ENCODE measurements around the gene RTTN.
A peak's percentile ranks its signal among the peaks of the same experiment; 100 is the strongest.
"Not testable (repeated sequence)": the region's sequence is repeated elsewhere in the genome, so short reads cannot be mapped to it uniquely, and the experiment has no call there.

Gene RTTN, protein sequence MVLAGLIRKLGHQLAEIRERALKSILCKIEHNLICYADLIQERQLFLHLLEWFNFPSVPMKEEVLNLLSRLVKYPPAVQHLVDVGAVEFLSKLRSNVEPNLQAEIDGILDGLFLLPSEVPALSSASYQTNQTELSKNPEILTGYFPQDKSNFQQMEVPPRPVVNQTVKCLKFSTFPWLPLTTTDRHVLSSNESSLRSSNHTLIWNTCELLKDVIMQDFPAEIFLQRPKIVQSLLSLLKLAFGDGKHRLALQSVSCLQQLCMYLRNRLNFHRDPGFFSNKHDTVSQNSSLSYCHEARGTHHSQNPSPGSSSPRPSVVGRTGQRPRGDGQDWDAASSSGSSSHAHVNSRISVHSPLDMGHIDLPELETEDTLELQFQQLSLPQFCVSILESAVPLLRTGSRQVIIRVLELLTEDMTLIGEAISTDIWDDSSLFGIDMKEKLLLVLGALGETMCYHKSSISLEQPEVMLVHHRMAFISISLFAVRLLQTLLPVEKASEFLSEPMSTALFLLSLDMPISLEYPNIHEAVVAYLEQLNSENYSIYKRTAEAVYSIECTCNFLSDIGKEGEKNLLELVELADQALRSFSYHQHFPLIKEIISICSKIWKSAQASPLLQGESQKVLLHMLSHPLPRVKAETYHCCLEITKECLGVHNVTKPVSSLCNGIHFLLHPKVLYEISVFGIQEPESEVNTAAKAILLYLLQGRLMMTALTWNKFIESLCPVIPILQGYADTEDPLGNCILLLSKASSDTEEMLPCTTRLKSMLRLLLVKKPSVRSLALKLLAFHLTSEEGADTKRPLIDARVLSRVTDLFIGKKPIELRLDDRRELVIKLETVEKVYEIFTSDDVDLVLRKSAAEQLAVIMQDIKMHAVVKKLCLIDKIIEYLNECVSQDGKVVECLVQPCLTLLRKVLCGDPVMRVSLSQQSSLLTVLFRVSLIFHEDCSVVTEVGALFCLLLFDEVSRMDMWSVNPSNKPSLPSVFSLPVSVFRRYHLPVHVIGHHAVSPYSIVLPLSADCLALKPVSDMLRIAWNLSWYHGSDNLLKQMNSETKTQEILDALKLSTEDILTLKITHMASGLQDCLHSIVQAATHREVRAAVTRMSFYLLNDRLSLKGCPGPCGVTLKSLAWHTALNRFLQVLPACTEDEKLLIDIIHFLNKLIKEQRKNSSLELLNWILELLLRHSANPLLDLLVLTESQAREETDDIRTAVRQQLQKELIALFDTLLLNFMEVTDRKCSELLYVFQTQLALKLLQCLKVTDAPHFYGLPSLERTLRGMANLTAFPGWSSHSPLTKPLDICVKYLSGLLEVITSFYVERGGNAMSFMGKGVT (N-terminal part only)

DNA sequence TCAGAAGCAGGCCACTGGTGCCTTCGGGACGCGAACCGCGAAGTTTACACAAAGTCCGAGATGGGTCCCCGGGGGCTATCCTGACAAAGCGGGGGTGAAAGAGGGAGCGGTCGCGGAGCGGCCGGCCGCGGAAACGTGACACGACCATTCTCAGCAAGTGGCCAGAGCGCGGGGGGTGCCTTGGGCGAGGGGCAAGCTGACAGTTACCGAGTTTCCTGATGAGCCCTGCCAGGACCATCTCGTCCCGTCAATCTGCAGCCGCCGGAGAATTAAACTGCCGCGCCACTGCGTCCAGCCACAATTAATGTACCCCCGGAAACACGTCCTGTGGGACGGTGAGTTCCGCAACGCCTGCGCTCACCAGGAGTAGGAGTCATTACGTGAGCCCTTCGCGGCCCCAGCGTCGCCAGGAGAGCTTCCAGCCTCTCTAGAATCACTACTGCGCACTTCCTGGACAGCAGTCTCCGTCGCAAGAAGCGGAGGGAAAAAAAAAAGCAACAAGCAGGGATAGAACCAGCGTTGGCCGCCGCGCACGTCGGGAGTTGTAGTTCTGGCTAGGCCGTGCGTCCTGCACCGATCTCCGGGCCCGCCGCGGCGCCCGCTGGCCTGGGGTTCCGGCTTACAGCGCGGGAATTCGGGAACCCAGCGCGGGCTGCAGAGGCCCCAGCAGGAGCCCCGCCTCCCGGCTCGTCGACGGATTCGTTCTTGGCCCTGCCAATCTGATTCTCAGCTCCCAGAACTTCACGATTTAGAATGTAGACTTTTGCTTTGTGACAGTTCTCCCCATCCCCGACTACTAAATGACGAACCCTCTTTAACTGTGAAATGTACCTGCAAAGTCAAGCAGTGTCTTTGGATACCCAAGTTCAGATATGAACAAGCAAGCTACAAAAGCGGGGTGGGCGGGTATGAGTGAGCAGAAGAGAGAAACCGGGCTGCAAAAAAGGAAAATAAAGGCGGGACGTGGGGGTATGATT, at the start of gene RTTN:
Gene RTTN (minus strand): TSS at position 267 of the 977 bp plus-strand sequence. CDS start 29 bp downstream, at position 238.
- no peaks in the 10 kb centered on the region for H3K27me3 Mint-ChIP-seq
- H3K4me1 Mint-ChIP-seq = peaks cover 25% of the 10 kb centered on the region
- H3K27ac Mint-ChIP-seq = peak within 1 kb of the TSS; percentile 98 to 99
- peak within 1 kb of the TSS; percentile 95 to 96 for H3K4me3 Mint-ChIP-seq
- ATAC-seq = peak; percentile 96
- DNase-seq = peak; percentile 93 to 95
- H3K9me3 Mint-ChIP-seq = no peaks in the 10 kb centered on the region

DNA sequence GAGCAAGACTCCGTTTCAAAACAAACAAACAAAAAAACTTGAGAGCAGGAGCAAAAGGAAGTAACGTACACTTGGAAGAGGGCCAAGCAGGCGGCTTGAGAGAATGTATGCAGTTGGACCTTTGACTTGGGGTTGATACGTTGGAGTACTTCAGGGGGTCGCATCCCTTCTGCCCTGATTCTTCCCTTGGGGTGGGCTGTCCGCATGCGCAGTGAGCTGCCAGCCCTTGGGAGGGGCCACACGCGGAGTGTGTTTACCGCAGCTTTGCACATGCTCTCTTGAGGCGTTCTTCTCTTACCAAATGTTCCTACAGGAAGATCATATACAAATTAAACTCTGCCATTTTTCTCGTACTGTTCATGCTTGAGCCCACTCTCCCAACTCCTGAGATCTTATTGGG, 45.3 kb upstream of the RTTN start:
- Mint-ChIP-seq H3K9me3 (no peaks in the 10 kb centered on the region), H3K27me3 (peaks cover 6% of the 10 kb centered on the region), H3K4me3 (no peak overlapping the region), H3K4me1 (no peaks in the 10 kb centered on the region), H3K27ac (no peak overlapping the region)
- ATAC-seq (no peak), DNase-seq (no peak)

DNA sequence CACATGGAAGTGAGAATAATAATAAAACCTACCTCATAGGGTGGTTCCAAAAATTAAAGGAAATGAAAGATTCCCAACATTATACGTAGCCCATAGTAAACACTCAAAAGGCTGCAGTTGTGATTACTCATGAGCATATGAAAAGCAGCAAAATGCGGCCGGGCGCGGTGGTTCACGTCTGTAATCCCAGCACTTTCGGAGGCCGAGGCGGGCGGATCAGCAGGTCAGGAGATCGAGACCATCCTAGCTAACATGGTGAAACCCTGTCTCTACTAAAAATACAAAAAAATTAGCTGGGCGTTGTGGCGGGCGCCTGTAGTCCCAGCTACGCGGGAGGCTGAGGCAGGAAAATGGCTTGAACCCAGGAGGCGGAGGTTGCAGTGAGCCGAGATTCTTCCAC, 44.4 kb upstream of the RTTN start:
- not testable (repeated sequence) for ATAC-seq, H3K4me1 Mint-ChIP-seq, H3K4me3 Mint-ChIP-seq, H3K27ac Mint-ChIP-seq, H3K27me3 Mint-ChIP-seq, H3K9me3 Mint-ChIP-seq, DNase-seq

DNA sequence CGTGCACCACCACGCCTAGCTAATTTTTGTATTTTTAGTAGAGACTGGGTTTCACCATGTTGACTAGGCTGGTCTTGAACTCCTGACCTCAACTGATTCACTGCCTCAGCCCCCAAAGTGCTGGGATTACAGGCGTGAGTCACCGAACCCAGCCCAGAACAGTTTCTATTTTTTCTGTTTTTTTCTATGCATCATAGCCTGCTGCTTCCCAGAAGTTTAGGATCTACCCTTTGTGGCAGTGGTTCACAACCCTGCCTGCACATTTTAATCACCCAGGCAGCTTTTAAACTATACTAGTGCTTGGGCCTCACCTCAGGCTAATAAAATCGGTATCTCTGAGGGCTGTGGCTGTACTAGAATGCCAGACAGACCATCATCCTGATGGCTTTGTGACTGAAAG, 43.6 kb upstream of the RTTN start:
- ATAC-seq (no peak), DNase-seq (no peak)
- H3K4me1 Mint-ChIP-seq = no peaks in the 10 kb centered on the region
- H3K4me3 Mint-ChIP-seq = no peak overlapping the region
- H3K9me3 Mint-ChIP-seq = no peaks in the 10 kb centered on the region
- no peak overlapping the region for H3K27ac Mint-ChIP-seq
- H3K27me3 Mint-ChIP-seq = peaks cover 6% of the 10 kb centered on the region

DNA sequence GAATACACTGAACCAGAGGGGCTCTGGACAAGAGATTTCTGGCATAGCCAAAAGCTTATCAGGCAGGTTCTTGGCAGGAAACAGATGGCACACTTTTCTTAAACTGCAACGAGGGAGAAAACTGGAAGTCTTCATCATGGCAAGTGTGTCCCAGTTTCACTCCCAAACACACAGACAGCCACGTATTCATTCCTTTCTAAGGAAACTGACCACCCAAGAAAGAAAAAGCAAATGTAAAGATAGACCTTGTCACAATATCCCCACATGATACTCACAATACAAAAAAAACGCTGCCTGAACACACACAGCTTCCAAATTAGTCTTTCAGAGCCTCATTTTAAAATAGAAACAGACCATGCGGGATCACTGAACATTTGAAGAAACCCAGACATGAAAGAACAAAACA, 40.6 kb upstream of the RTTN start:
- no peak overlapping the region for H3K4me3 Mint-ChIP-seq
- H3K4me1 Mint-ChIP-seq = no peaks in the 10 kb centered on the region
- DNase-seq (no peak), ATAC-seq (no peak)
- no peaks in the 10 kb centered on the region for H3K9me3 Mint-ChIP-seq
- peaks cover 6% of the 10 kb centered on the region for H3K27me3 Mint-ChIP-seq
- no peak overlapping the region for H3K27ac Mint-ChIP-seq

DNA sequence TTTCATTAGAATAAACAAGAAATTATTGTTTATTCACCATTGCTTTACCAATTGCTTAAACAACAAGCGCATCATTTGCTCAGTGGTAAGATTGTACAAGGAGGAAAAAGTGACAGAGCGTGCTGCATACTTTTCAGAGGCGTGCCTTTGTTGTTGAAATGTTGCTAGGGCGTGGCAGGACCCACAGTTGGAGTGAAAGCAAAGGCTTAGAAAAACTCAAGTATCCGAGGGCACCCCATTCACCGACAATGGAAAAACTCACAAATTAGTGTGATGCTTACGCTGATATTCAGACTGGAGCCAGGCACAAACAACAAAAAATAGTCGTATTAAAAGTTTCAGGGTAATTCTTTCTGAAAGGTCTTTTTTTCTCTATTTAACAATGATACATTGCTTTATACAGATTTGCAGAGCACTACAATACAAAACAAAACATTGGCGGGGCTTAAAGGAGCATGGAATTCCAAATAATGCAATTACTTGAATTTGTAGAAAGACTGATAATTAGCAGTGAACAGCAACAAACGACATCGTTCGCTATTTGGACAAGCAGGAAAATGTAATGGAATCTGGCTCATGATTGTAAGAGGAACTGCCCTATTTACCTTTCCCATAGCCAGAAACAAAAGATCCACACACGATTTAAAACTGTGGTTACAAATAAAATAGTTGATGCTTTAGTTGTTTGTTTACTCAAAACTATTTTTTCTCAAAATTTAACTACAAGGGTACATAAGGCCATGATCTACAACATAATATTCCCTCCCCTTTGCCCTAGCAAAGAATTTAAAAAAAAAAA, 37.8 kb upstream of the RTTN start:
- DNase-seq = no peak
- Mint-ChIP-seq H3K9me3 (no peaks in the 10 kb centered on the region), H3K4me1 (no peaks in the 10 kb centered on the region), H3K27ac (no peak overlapping the region), H3K27me3 (peaks cover 6% of the 10 kb centered on the region), H3K4me3 (no peak overlapping the region)
- no peak for ATAC-seq

DNA sequence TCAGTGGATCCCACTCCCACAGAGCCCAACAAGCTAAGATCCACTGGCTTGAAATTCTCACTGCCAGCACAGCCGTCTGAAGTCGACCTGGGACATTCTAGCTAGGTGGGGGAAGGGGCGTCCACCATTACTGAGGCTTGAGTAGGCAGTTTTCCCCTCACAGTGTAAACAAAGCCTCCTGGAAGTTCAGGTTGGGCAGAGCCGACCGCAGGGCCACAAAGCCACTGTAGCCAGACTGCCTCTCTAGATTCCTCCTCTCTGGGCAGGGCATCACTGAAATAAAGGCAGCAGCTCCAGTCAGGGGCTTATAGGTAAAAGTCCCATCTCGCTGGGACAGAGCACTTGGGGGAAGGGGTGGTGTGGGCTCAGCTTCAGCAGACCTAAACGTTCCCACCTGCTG, 31.4 kb upstream of the RTTN start:
- peaks cover 33% of the 10 kb centered on the region for H3K27me3 Mint-ChIP-seq
- not testable (repeated sequence) for H3K4me3 Mint-ChIP-seq, H3K4me1 Mint-ChIP-seq, H3K9me3 Mint-ChIP-seq, DNase-seq, H3K27ac Mint-ChIP-seq, ATAC-seq

DNA sequence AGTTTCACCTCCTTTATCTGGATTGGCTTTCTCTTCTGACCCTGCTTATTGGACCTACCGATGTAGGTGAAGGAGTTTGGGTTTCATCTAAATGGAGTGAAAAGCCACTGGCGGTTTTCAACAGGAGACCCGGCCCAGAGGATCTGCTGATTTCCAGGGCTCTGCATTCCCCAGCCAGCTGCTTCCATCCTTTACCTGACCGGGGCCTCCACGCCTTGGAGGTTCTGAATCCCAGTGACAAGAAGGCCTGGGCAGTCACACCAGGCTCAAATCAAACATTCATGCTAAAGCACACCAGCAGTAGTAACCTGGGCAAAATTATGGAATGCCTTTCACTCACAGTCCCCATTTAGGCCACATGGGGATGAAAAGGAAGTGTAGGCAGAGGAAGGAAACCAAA, 30.0 kb upstream of the RTTN start:
- H3K9me3 Mint-ChIP-seq = peaks cover 0 to 4% of the 10 kb centered on the region in 2 donors
- no peak overlapping the region for H3K27ac Mint-ChIP-seq
- H3K27me3 Mint-ChIP-seq = peaks cover 27% of the 10 kb centered on the region
- ATAC-seq (no peak), DNase-seq (no peak)
- H3K4me3 Mint-ChIP-seq = no peak overlapping the region
- no peaks in the 10 kb centered on the region for H3K4me1 Mint-ChIP-seq

DNA sequence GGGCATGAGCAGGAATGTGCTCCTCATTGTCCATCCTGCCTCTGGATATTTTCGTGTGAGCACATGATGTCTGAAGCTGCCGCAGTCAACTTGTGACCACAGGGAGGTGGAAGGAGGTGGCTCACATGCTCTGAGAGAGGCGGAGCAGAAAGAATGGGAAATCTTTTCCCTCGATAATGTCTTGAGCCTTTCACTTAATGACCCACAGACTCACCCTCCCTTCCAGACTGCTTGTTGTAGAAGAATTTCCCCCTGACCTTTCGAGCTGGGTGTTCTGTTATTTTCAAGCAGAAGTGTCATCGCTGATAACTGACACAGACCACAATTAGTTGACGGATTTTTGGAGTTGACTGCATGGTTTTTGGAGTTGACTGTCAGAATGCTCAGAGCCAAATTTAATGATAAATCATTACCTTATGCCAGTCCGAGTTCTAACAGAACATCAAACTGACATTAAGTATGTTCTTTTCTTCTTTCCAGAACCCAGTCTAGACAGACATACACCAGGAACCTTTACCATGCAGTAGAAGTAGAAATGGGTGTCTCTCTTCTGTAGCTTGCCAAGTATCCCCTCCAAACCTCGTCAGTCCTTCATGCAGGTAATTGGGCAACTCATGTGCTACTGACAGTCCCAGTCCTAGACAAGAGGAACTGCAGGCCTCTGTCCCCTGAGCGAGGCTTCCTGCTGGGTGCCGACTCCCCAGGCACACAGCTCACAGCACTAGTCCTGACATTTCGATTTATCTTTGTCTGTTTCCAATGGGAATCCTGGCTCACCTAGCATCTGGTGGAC, 29.4 kb upstream of the RTTN start:
- Mint-ChIP-seq H3K4me3 (no peak overlapping the region), H3K9me3 (peaks cover 2 to 4% of the 10 kb centered on the region in 2 donors), H3K4me1 (no peaks in the 10 kb centered on the region), H3K27ac (no peak overlapping the region), H3K27me3 (peaks cover 29% of the 10 kb centered on the region)
- ATAC-seq (no peak), DNase-seq (no peak)

DNA sequence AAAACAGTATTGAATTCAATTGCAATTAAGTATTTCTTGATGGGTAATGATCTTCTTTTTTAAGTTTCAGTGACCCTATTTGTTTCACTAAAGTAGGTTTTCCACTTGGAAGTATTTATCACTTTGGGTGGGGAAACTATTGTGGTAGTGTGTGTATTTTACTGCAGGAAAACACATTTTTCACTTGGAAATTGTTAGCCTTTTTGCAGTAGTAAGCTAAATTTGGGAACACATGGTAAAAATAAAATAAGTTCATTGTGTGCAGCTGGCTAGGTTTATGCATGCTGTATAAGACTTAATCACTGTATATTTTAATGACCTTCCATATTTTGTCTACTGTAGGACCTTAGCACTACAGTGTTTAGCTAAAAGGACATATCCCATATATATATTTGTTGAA, 28.5 kb upstream of the RTTN start:
- Mint-ChIP-seq H3K9me3 (peaks cover 7 to 11% of the 10 kb centered on the region in 2 donors), H3K4me1 (no peaks in the 10 kb centered on the region), H3K27me3 (peaks cover 36% of the 10 kb centered on the region), H3K4me3 (no peak overlapping the region), H3K27ac (no peak overlapping the region)
- ATAC-seq (no peak), DNase-seq (no peak)

DNA sequence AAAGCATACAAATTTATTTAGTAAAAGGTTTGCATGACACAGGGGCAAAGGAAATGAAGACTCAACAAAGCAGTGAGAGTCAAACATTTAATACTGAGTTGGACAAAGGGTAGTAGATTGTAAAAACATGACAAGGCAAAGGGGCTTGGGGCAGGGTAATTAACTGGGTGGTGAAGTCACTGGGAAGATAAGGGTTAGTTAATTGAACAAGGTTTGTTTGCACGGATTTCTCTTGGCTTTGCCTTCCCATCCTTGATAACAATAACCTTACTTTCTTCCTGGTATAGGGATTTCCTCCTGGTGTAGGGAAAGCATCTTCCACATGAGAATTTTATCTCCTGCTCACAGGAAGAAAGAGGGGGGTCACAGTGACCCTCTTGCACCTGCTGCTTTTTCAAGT, 26.8 kb upstream of the RTTN start:
- H3K4me3 Mint-ChIP-seq = no peak overlapping the region
- H3K27ac Mint-ChIP-seq = no peak overlapping the region
- peaks cover 33% of the 10 kb centered on the region for H3K27me3 Mint-ChIP-seq
- ATAC-seq (no peak), DNase-seq (no peak)
- no peaks in the 10 kb centered on the region for H3K4me1 Mint-ChIP-seq
- peaks cover 18 to 21% of the 10 kb centered on the region in 2 donors for H3K9me3 Mint-ChIP-seq

DNA sequence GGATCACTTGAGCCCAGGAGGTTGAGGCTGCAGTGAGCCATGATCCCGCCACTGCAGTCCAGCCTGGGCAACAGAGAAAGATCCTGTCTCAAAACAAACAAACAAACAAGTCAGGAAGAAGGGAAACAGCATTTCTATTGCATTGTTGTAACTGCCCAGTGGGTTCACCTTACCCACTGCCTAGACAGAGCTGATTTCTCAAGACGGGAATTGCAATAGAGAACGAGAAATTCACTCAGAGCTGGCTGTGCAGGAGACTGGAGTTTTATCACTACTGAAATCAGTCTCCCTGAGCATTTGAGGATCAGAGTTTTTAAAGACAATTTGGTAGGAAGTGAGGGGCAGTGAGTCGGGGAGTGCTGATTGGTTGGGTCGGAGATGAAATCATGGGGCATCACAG, 24.2 kb upstream of the RTTN start:
- DNase-seq (no peak), ATAC-seq (no peak)
- H3K27me3 Mint-ChIP-seq = peaks cover 19% of the 10 kb centered on the region
- peaks cover 22 to 25% of the 10 kb centered on the region in 2 donors for H3K9me3 Mint-ChIP-seq
- H3K27ac Mint-ChIP-seq = no peak overlapping the region
- no peaks in the 10 kb centered on the region for H3K4me1 Mint-ChIP-seq
- no peak overlapping the region for H3K4me3 Mint-ChIP-seq

DNA sequence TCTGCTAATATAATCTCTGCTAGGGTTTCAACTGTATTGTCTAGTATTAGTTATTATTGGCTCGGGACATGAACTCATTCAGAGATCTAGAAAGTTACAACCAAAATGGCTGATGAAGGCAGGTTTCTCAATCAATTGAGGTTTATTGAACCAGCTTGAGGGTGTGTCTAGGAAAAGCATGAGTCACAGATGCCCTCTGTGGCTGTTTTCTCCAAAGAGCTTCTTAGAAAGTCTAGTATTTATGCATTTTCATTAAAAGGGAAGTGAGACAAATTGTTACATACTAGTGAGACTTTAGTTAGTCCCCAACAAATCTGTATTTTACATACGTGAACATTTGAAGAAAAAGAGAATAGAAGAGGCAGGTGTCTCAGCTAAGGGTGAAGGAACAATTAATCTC, 23.0 kb upstream of the RTTN start:
- peaks cover 22 to 25% of the 10 kb centered on the region in 2 donors for H3K9me3 Mint-ChIP-seq
- ATAC-seq (no peak), DNase-seq (no peak)
- H3K4me3 Mint-ChIP-seq = no peak overlapping the region
- no peaks in the 10 kb centered on the region for H3K4me1 Mint-ChIP-seq
- no peak overlapping the region for H3K27ac Mint-ChIP-seq
- H3K27me3 Mint-ChIP-seq = peaks cover 27% of the 10 kb centered on the region

Measured in stimulated activated naive CD8-positive, alpha-beta T cell treated with anti-CD3 and anti-CD28 coated beads, Interleukin-15, amount 100 ng/mL, for 72 hours (primary cell).